BE2C (cell line): ENCODE measurements around the gene ADGRD2.

Experiments used
- DNase-seq: peaks from one replicate; pipeline ENCODE4 v3.0.0-alpha.2; 2020
- H3K27me3 ChIP-seq: fragments of 250-450 bp; sonication (Bioruptor Pico); 2 replicates; pipeline ENCODE4 v1.5.1; 2020; ENCODE audit warnings: mild to moderate bottlenecking
- H3K36me3 ChIP-seq: fragments of 250-450 bp; sonication (Bioruptor Pico); 2 replicates; pipeline ENCODE4 v1.5.1; 2020; ENCODE audit warnings: mild to moderate bottlenecking
- H3K4me1 ChIP-seq: fragments of 250-450 bp; sonication (Bioruptor Pico); 2 replicates; pipeline ENCODE4 v1.5.1; 2020
- H3K4me3 ChIP-seq: 2 replicates; pipeline ENCODE4 v1.5.1; 2011; ENCODE audit warnings: low read depth, low read length
- H3K9me3 ChIP-seq: fragments of 250-450 bp; sonication (Bioruptor Pico); 2 replicates; pipeline ENCODE4 v1.5.1; 2020
- TF ChIP-seq, protein P1 (sequence below): IDR thresholded peaks from 2 replicates; pipeline ENCODE4 v1.5.1; 2012; ENCODE audit warnings: mild to moderate bottlenecking, low read depth, low read length

Gene ADGRD2

DNA sequence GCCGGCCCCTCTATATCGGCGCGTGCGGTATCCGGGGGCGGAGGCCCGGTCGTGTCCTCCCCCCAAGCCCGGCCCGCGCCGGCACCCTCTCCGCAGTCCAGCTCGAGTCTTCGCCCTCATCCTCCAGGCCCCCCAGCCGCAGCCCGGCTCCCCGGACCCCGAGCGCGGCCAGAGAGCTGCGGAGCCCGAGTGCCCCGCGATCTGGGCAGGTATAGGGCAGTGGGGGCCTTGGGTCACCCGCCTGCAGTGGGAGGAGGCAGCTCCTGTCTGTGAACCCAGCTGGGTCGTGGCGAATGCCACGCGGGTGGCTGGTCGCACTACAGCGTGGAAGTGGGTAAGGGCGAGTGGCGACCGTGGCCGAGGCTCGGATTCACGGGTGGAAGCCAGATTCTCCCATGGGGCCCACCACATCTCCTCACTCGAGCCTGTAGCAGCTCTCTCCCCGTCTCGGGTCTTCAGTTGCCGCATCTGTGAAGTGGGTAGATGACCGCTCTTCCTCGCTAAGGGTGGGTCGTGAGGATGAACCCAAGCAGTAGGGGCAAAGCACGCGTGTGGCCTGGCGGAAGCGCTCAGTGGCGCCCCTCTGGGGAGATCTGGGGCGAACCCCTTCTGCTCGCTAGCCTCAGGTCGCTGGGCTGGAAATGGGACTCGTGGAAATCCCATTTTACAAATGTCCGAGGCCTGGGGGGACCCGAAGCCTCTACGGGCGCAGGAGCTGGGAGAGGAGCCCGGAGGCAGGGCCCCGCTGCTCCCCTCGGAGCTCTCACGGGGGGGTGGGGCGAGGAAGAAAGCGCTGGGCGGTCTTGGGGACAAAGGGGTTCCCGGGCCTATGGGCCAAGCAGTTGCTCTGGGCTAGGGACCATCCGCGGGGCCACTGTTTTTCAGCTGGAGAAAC is 55.0 kb downstream of the ADGRD2 start:
- no peaks in the 10 kb centered on the region for H3K36me3 ChIP-seq
- TF ChIP-seq, protein P1, sequence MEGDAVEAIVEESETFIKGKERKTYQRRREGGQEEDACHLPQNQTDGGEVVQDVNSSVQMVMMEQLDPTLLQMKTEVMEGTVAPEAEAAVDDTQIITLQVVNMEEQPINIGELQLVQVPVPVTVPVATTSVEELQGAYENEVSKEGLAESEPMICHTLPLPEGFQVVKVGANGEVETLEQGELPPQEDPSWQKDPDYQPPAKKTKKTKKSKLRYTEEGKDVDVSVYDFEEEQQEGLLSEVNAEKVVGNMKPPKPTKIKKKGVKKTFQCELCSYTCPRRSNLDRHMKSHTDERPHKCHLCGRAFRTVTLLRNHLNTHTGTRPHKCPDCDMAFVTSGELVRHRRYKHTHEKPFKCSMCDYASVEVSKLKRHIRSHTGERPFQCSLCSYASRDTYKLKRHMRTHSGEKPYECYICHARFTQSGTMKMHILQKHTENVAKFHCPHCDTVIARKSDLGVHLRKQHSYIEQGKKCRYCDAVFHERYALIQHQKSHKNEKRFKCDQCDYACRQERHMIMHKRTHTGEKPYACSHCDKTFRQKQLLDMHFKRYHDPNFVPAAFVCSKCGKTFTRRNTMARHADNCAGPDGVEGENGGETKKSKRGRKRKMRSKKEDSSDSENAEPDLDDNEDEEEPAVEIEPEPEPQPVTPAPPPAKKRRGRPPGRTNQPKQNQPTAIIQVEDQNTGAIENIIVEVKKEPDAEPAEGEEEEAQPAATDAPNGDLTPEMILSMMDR = no peak
- H3K27me3 ChIP-seq = peaks cover 48% of the 10 kb centered on the region
- DNase-seq = no peak
- no peak overlapping the region for H3K4me3 ChIP-seq
- H3K9me3 ChIP-seq = no peaks in the 10 kb centered on the region
- H3K4me1 ChIP-seq = no peaks in the 10 kb centered on the region

DNA sequence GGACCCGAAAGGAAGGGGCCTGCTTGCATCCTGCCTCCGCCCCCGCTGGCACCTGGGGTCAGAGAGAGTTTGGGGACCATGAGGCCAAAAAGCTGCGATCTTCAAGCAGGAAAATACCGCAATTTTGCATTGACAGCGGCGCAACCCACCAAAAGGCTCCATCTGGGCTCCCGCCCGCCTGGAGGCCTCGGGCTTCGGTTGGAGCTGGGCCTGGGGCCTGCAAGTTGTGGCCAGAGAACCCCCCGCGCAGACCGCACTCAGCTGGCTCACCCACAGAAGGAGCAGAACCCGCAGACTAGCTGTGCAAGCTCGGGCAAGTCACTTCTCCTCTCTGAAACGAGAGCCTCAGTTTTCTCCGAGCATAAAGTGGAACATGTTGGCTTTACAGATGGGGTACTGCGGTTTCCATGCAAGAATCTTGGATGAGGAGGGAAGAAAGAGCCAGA is 55.7 kb downstream of the ADGRD2 start:
- no peaks in the 10 kb centered on the region for H3K4me1 ChIP-seq
- peaks cover 48% of the 10 kb centered on the region for H3K27me3 ChIP-seq
- no peaks in the 10 kb centered on the region for H3K9me3 ChIP-seq
- no peak for DNase-seq
- no peak overlapping the region for H3K4me3 ChIP-seq
- TF ChIP-seq, protein P1 = no peak
- H3K36me3 ChIP-seq = no peaks in the 10 kb centered on the region

DNA sequence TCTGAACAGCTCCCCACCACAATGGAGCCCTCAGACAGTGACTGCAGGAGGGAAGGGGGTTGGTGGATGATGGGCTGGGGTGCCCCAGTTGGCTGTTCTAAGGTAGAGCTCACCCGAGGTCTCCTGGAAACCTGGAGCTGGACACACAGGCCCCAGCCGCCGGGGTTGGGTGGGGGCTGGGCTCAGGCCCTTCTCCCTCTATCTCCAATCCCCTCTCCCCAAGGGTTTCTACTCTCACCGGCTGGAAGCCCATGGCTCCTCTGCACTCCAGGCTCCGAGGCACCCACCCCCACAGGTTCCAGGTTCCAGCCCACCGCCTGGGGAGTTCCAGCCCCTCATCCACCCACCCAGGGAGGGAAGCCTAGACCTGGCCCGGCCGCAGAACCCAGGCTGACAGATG is 56.2 kb downstream of the ADGRD2 start:
- Histone ChIP-seq H3K27me3 (peaks cover 46% of the 10 kb centered on the region), H3K4me1 (no peaks in the 10 kb centered on the region), H3K36me3 (no peaks in the 10 kb centered on the region), H3K4me3 (no peak overlapping the region), H3K9me3 (no peaks in the 10 kb centered on the region)
- TF ChIP-seq, protein P1 = no peak
- no peak for DNase-seq

DNA sequence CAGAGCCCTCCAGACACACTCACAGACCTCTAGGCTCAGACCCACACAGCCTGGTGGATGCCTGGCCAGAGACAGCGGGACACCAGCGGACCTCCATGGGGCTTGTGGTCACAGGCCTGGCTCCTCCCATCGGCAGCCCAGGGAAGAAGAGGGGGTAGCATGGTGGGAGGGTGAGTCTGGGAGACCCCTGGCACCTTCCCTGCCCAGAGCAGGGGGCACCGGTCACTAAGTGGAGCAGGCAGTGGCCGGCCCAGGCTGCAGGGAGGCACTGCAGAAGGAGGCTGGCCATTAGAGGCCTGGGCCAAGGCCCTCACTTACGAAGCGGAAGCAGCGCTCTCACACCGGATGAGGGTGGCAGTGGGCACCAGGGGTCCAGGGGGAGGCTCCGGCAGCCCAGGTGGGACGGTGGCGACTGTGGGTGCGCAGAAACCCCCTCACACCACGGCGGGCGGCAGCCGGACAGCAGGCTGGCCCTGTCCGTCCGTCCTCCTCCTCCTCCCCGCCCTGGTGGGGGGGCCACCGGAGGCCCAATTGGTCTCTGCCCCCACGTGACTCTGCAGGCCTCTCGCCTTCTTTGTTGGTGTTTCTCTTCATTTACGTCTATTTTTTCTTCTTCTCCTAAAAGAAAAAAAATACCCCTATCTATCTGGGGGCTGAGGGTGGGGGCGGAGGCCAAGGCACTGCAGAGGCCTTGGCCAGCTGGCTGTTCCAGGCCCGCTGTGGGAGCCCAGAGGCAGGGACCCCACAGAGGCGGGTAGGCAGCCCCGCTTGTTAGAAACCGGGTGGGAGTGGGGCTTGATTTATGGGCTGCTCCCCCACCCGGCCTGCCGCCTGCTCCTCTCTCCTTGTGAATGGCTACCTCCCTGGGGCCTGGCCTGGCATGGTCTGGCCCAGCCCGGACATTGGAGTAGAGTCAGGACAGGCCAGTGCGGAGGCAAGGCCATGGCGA is 57.0 kb downstream of the ADGRD2 start, which contains the start of gene NR5A1:
NR5A1 (minus strand) TSS at position 469 of the 949 bp plus-strand sequence. CDS start 4,004 bp downstream, outside the sequence.
- no peak for DNase-seq
- Histone ChIP-seq H3K9me3 (no peaks in the 10 kb centered on the region), H3K36me3 (no peaks in the 10 kb centered on the region), H3K4me3 (no peak within 1 kb of the TSS), H3K4me1 (peaks cover 6% of the 10 kb centered on the region; the same call in 1 of the 2 replicates), H3K27me3 (peaks cover 39% of the 10 kb centered on the region)
- TF ChIP-seq, protein P1 = no peak

DNA sequence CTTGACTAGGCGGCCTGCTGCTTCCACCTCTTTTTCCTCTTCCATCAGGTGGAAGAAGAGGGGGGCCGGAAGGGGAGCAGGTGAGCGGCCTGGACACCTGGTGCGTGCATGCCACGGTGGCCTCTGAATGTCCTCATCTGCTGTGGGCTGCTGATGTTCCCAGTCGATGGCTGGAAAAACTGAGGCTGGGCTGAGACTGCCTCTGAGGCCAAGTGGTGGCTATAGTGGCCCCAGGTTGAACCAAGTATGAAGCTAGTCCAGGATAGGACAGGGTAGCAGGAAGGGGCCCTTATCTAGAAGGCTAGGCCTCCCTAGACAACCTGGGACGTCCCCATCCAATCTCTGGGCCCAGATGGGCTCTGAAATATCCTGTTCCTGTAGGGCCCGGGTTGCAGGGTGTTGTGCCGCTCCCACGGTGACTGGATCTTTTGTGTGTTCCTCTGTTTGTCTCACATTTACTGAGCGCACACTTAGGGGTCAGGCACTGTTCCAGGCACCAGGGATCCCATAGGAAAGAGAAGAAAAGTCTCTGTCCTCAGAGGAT is 57.7 kb downstream of the ADGRD2 start:
- Histone ChIP-seq H3K4me3 (no peak overlapping the region), H3K4me1 (peaks cover 7% of the 10 kb centered on the region; the same call in 1 of the 2 replicates), H3K9me3 (no peaks in the 10 kb centered on the region), H3K36me3 (no peaks in the 10 kb centered on the region), H3K27me3 (peaks cover 31% of the 10 kb centered on the region)
- DNase-seq = no peak
- TF ChIP-seq, protein P1 = no peak
